Measurements from ENCODE around the gene SKOR2.

GRCh38 chr18:47172476-47172875 is 79.0 kb downstream of the SKOR2 start:
- TF ChIP-seq CTCF (IDR thresholded peaks at IDR 0.05) (no peak), REST (IDR thresholded peaks at IDR 0.05; ENCODE audit: insufficient read depth in 1 of 2, low read depth in 2 of 2, low read length in 1 of 2) (no peak), POLR2AphosphoS5 (IDR thresholded peaks at IDR 0.05; ENCODE audit: low read depth, low read length) (no peak), SIN3A (IDR thresholded peaks at IDR 0.05; ENCODE audit: borderline replicate concordance, insufficient read depth, low read depth, low read length) (no peak)
